ENCODE results near the gene SRPRB.

The SRPRB gene

GRCh38 chr3:133762539-133762938 lies 43.1 kb upstream of the SRPRB start:
- Histone ChIP-seq H3K9ac (ENCODE audit: low read length) (no peak overlapping the region), H4K20me1 (ENCODE audit: insufficient read depth, low read length) (no peaks in the 10 kb centered on the region), H3K4me3 (ENCODE audit: low read length) (no peak overlapping the region), H3K4me1 (ENCODE audit: low read length) (no peaks in the 10 kb centered on the region), H2AFZ (ENCODE audit: low read length) (no peak overlapping the region), H3K79me2 (ENCODE audit: low read length) (no peaks in the 10 kb centered on the region), H3K36me3 (replicated peaks; ENCODE audit: insufficient read depth, low read length) (no peaks in the 10 kb centered on the region), H3K27ac (ENCODE audit: low read length) (no peak overlapping the region), H3K9me2 (replicated peaks; ENCODE audit: insufficient read depth, low read length) (no peaks in the 10 kb centered on the region), H3K4me2 (ENCODE audit: low read depth, low read length) (no peak overlapping the region), H3F3A (ENCODE audit: insufficient read depth, low read length) (no peaks in the 10 kb centered on the region), H3K9me3 (replicated peaks; ENCODE audit: insufficient read depth, low read length) (no peaks in the 10 kb centered on the region), H3K27me3 (replicated peaks; ENCODE audit: insufficient read depth, low read length) (no peaks in the 10 kb centered on the region)
- TF ChIP-seq, protein P1, sequence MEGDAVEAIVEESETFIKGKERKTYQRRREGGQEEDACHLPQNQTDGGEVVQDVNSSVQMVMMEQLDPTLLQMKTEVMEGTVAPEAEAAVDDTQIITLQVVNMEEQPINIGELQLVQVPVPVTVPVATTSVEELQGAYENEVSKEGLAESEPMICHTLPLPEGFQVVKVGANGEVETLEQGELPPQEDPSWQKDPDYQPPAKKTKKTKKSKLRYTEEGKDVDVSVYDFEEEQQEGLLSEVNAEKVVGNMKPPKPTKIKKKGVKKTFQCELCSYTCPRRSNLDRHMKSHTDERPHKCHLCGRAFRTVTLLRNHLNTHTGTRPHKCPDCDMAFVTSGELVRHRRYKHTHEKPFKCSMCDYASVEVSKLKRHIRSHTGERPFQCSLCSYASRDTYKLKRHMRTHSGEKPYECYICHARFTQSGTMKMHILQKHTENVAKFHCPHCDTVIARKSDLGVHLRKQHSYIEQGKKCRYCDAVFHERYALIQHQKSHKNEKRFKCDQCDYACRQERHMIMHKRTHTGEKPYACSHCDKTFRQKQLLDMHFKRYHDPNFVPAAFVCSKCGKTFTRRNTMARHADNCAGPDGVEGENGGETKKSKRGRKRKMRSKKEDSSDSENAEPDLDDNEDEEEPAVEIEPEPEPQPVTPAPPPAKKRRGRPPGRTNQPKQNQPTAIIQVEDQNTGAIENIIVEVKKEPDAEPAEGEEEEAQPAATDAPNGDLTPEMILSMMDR (IDR thresholded peaks at IDR 0.05; ENCODE audit: low read length), result no peak
- no peak for TF ChIP-seq EZH2 (optimal IDR thresholded peaks at IDR 0.05; ENCODE audit: low read depth, low read length)
- no peak for TF ChIP-seq EZH2phosphoT487 (IDR thresholded peaks at IDR 0.05; ENCODE audit: low read length)
- no peak for DNase-seq

GRCh38 chr3:133763797-133764683 lies 41.6 kb upstream of the SRPRB start:
- Histone ChIP-seq H3K9ac (ENCODE audit: low read length) (no peak overlapping the region), H2AFZ (ENCODE audit: low read length) (no peak overlapping the region), H3K4me2 (ENCODE audit: low read depth, low read length) (no peak overlapping the region), H3K79me2 (ENCODE audit: low read length) (no peaks in the 10 kb centered on the region), H3K36me3 (replicated peaks; ENCODE audit: insufficient read depth, low read length) (no peaks in the 10 kb centered on the region), H3K4me3 (ENCODE audit: low read length) (no peak overlapping the region), H3K27me3 (replicated peaks; ENCODE audit: insufficient read depth, low read length) (no peaks in the 10 kb centered on the region), H3F3A (ENCODE audit: insufficient read depth, low read length) (no peaks in the 10 kb centered on the region), H4K20me1 (ENCODE audit: insufficient read depth, low read length) (no peaks in the 10 kb centered on the region), H3K27ac (ENCODE audit: low read length) (no peak overlapping the region), H3K4me1 (ENCODE audit: low read length) (no peaks in the 10 kb centered on the region), H3K9me2 (replicated peaks; ENCODE audit: insufficient read depth, low read length) (no peaks in the 10 kb centered on the region), H3K9me3 (replicated peaks; ENCODE audit: insufficient read depth, low read length) (no peaks in the 10 kb centered on the region)
- DNase-seq, result no peak
- TF ChIP-seq EZH2 (optimal IDR thresholded peaks at IDR 0.05; ENCODE audit: low read depth, low read length), result no peak
- TF ChIP-seq, protein P1 (IDR thresholded peaks at IDR 0.05; ENCODE audit: low read length), result no peak
- TF ChIP-seq EZH2phosphoT487 (IDR thresholded peaks at IDR 0.05; ENCODE audit: low read length), result no peak

DNA sequence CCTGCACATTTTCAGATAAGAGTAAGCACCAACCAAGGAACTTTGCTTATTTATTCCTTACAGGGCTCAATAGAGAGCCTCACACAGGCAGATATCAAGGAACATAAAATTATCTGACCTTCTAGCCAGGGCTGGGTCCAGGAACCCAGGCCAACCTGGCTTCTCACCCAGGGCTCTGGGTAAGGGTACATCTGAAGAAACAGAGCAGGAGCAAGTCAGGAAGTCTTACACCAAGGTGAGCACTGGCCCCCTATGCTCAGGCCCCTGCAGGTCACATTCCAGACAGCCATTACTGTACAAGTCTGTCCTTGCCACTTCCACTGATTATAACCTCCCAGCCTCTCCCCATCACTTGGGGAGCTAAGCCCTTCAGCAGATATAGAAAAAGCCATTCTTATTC lies 40.4 kb upstream of the SRPRB start:
- no peaks in the 10 kb centered on the region for H3F3A ChIP-seq (ENCODE audit: insufficient read depth, low read length)
- no peaks in the 10 kb centered on the region for H3K36me3 ChIP-seq (replicated peaks; ENCODE audit: insufficient read depth, low read length)
- no peak overlapping the region for H3K4me2 ChIP-seq (ENCODE audit: low read depth, low read length)
- no peak overlapping the region for H2AFZ ChIP-seq (ENCODE audit: low read length)
- H3K9me3 ChIP-seq (replicated peaks; ENCODE audit: insufficient read depth, low read length), result no peaks in the 10 kb centered on the region
- H3K4me1 ChIP-seq (ENCODE audit: low read length), result no peaks in the 10 kb centered on the region
- no peak for DNase-seq
- H3K4me3 ChIP-seq (ENCODE audit: low read length), result no peak overlapping the region
- no peaks in the 10 kb centered on the region for H3K9me2 ChIP-seq (replicated peaks; ENCODE audit: insufficient read depth, low read length)
- H3K27ac ChIP-seq (ENCODE audit: low read length), result no peak overlapping the region
- no peaks in the 10 kb centered on the region for H3K27me3 ChIP-seq (replicated peaks; ENCODE audit: insufficient read depth, low read length)
- TF ChIP-seq, protein P1 (IDR thresholded peaks at IDR 0.05; ENCODE audit: low read length), result no peak
- TF ChIP-seq EZH2phosphoT487 (IDR thresholded peaks at IDR 0.05; ENCODE audit: low read length) (no peak), EZH2 (optimal IDR thresholded peaks at IDR 0.05; ENCODE audit: low read depth, low read length) (no peak)
- no peaks in the 10 kb centered on the region for H4K20me1 ChIP-seq (ENCODE audit: insufficient read depth, low read length)
- no peaks in the 10 kb centered on the region for H3K79me2 ChIP-seq (ENCODE audit: low read length)
- no peak overlapping the region for H3K9ac ChIP-seq (ENCODE audit: low read length)

All from MM.1S (cell line).